ENCODE data around the gene PITPNM1.

GRCh38 chr11:67506426-67507051 lies 1.4 kb upstream of the PITPNM1 start:
- TF ChIP-seq CTCF (IDR thresholded peaks at IDR 0.05): peak in 2 of 4 donors; percentile 2 to 16
- TF ChIP-seq POLR2A (IDR thresholded peaks at IDR 0.05): no peak
